GM23338 (cell line): ENCODE results near the gene GPR149. TPM values are rescaled to one million over a fixed set of nuclear protein-coding genes. Genes with fewer than 3 reads are reported as not detected.

ENCODE experiments used
- CREB1 ChIP-seq: fragments of 250-450 bp; sonication (Bioruptor Pico); IDR thresholded peaks from 2 replicates; pipeline ENCODE4 v1.5.0; 2020; ENCODE audit warnings: low read depth, mild to moderate bottlenecking, moderate library complexity
- EZH2 ChIP-seq: fragments of 200-600 bp; sonication (generic); IDR thresholded peaks from one replicate; pipeline ENCODE4 v1.8.0; 2017; ENCODE audit warnings: antibody characterized with exemption, mild to moderate bottlenecking, low read depth; ENCODE audit not compliant: unreplicated experiment
- EZH2phosphoT487 ChIP-seq: fragments of 200-600 bp; sonication (generic); IDR thresholded peaks from one replicate; pipeline ENCODE4 v1.8.1; 2018; ENCODE audit warnings: antibody characterized with exemption; ENCODE audit not compliant: unreplicated experiment
- JUNB ChIP-seq: IDR thresholded peaks from one replicate; pipeline ENCODE4 v1.6.1; 2016; ENCODE audit warnings: antibody characterized with exemption; ENCODE audit not compliant: unreplicated experiment
- NANOG ChIP-seq: IDR thresholded peaks from 2 replicates; pipeline ENCODE4 v1.6.1; 2016; ENCODE audit warnings: antibody characterized with exemption, borderline replicate concordance
- POLR2AphosphoS5 ChIP-seq: IDR thresholded peaks from 2 replicates; pipeline ENCODE4 v1.6.1; 2016; ENCODE audit warnings: antibody characterized with exemption, low read depth
- STAT1 ChIP-seq: IDR thresholded peaks from one replicate; pipeline ENCODE4 v1.6.1; 2016; ENCODE audit warnings: antibody characterized with exemption; ENCODE audit not compliant: unreplicated experiment
- ZNF114 ChIP-seq: fragments of 250-450 bp; sonication (Bioruptor Pico); IDR thresholded peaks from 2 replicates; pipeline ENCODE4 v1.5.0; 2020; ENCODE audit warnings: mild to moderate bottlenecking, moderate library complexity
- ZNF331 ChIP-seq: fragments of 250-450 bp; sonication (Bioruptor Pico); IDR thresholded peaks from 2 replicates; pipeline ENCODE4 v1.5.0; 2020; ENCODE audit warnings: low read depth, mild to moderate bottlenecking, moderate library complexity
- polyA plus RNA-seq: library from polyadenylated mRNA; unstranded; fragments of >200 nt; fragmentation: Nextera tagmentation; extraction: Ambion mirVana; gene quantifications from 2 replicates; pipeline ENCODE4 v1.2.1, GENCODE V29; 2016
- total RNA-seq: library from RNA; depleted of rRNA; stranded (reverse); fragments of >200 nt; shearing (Covaris generic); gene quantifications from 2 replicates; pipeline ENCODE4 v1.2.3, GENCODE V29; 2014
- TF ChIP-seq, protein P1 (sequence below): fragments of 250-450 bp; sonication (Bioruptor Pico); IDR thresholded peaks from 2 replicates; pipeline ENCODE4 v1.5.0; 2020; ENCODE audit warnings: mild to moderate bottlenecking, moderate library complexity
- TF ChIP-seq, protein P2 (sequence below): IDR thresholded peaks from 2 replicates; pipeline ENCODE4 v1.6.1; 2016; ENCODE audit warnings: antibody characterized with exemption

The GPR149 gene
- total and polyA plus RNA-seq, 2 experiments from 2014 or later: 0.11 to 0.21 TPM

GRCh38 chr3:154301561-154301960 is 128.4 kb downstream of the GPR149 start (continued):
- TF ChIP-seq, protein P1, sequence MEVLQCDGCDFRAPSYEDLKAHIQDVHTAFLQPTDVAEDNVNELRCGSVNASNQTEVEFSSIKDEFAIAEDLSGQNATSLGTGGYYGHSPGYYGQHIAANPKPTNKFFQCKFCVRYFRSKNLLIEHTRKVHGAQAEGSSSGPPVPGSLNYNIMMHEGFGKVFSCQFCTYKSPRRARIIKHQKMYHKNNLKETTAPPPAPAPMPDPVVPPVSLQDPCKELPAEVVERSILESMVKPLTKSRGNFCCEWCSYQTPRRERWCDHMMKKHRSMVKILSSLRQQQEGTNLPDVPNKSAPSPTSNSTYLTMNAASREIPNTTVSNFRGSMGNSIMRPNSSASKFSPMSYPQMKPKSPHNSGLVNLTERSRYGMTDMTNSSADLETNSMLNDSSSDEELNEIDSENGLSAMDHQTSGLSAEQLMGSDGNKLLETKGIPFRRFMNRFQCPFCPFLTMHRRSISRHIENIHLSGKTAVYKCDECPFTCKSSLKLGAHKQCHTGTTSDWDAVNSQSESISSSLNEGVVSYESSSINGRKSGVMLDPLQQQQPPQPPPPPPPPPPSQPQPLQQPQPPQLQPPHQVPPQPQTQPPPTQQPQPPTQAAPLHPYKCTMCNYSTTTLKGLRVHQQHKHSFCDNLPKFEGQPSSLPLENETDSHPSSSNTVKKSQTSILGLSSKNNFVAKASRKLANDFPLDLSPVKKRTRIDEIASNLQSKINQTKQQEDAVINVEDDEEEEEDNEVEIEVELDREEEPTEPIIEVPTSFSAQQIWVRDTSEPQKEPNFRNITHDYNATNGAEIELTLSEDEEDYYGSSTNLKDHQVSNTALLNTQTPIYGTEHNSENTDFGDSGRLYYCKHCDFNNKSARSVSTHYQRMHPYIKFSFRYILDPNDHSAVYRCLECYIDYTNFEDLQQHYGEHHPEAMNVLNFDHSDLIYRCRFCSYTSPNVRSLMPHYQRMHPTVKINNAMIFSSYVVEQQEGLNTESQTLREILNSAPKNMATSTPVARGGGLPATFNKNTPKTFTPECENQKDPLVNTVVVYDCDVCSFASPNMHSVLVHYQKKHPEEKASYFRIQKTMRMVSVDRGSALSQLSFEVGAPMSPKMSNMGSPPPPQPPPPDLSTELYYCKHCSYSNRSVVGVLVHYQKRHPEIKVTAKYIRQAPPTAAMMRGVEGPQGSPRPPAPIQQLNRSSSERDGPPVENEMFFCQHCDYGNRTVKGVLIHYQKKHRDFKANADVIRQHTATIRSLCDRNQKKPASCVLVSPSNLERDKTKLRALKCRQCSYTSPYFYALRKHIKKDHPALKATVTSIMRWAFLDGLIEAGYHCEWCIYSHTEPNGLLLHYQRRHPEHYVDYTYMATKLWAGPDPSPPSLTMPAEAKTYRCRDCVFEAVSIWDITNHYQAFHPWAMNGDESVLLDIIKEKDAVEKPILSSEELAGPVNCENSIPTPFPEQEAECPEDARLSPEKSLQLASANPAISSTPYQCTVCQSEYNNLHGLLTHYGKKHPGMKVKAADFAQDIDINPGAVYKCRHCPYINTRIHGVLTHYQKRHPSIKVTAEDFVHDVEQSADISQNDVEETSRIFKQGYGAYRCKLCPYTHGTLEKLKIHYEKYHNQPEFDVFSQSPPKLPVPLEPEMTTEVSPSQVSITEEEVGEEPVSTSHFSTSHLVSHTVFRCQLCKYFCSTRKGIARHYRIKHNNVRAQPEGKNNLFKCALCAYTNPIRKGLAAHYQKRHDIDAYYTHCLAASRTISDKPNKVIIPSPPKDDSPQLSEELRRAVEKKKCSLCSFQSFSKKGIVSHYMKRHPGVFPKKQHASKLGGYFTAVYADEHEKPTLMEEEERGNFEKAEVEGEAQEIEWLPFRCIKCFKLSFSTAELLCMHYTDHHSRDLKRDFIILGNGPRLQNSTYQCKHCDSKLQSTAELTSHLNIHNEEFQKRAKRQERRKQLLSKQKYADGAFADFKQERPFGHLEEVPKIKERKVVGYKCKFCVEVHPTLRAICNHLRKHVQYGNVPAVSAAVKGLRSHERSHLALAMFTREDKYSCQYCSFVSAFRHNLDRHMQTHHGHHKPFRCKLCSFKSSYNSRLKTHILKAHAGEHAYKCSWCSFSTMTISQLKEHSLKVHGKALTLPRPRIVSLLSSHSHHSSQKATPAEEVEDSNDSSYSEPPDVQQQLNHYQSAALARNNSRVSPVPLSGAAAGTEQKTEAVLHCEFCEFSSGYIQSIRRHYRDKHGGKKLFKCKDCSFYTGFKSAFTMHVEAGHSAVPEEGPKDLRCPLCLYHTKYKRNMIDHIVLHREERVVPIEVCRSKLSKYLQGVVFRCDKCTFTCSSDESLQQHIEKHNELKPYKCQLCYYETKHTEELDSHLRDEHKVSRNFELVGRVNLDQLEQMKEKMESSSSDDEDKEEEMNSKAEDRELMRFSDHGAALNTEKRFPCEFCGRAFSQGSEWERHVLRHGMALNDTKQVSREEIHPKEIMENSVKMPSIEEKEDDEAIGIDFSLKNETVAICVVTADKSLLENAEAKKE (CRISPR knock-in tag): no peak
- TF ChIP-seq ZNF114 (CRISPR knock-in tag): no peak
- TF ChIP-seq EZH2phosphoT487: no peak
- TF ChIP-seq CREB1: no peak
- no peak for TF ChIP-seq EZH2
- no peak for TF ChIP-seq POLR2AphosphoS5
- no peak for TF ChIP-seq JUNB
- TF ChIP-seq NANOG: no peak
- no peak for TF ChIP-seq ZNF331 (CRISPR knock-in tag)
- TF ChIP-seq, protein P2, sequence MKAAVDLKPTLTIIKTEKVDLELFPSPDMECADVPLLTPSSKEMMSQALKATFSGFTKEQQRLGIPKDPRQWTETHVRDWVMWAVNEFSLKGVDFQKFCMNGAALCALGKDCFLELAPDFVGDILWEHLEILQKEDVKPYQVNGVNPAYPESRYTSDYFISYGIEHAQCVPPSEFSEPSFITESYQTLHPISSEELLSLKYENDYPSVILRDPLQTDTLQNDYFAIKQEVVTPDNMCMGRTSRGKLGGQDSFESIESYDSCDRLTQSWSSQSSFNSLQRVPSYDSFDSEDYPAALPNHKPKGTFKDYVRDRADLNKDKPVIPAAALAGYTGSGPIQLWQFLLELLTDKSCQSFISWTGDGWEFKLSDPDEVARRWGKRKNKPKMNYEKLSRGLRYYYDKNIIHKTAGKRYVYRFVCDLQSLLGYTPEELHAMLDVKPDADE: no peak
- TF ChIP-seq STAT1: no peak
